Stimulated activated CD4-positive, alpha-beta T cell treated with anti-CD3 and anti-CD28 coated beads, Interleukin-15, amount 100 ng/mL, for 24 hours (primary cell): ENCODE data around the gene GAPDH.
"Not testable (repeated sequence)": the region's sequence is repeated elsewhere in the genome, so short reads cannot be mapped to it uniquely, and the experiment has no call there.

Source experiments
- DNase-seq: peaks from one replicate; pipeline ENCODE4 v3.0.0-alpha.2; 2020

The GAPDH gene

GRCh38 chr12:6533923-6534694 lies at the start of gene GAPDH:
GAPDH (plus strand) TSS chr12:6534517; CDS start chr12:6534833, 316 bp downstream.
- peak; percentile 92 for DNase-seq

DNA sequence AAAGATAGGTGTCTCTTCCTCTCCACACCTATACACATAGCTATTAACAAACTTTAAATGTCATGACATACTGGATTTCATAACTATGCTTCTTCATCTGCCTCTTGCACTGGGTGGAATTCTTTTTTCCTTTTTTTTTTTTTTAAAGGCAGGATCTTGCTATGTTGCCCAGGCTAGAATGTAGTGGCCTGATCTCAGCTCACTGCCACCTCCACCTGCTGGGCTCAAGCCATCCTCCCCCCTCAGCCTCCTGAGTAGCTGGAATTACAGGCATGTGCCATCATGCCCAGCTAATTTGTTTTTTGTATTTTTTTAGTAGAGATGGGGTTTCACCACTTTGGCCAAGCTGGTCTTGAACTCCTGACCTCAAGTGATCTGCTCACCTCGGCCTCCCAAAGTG lies 46.1 kb upstream of the GAPDH start:
- DNase-seq = no peak

DNA sequence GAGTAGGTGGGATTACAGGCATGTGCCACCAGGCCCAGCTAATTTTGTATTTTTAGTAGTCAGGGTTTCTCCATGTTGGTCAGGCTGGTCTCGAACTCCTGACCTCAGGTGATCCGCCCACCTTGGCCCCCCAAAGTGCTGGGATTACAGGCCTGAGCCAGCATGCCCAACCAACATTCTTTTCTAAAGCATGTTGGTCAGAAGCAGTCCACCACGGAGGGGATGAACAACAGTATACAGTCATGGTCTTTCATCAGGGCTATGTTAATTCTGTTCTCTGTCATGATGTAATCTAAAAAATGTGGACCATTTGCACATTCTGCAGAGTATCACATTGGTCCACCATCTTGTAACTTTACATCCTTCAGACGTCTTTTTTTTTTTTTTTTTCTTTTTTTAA lies 44.9 kb upstream of the GAPDH start:
- no peak for DNase-seq

DNA sequence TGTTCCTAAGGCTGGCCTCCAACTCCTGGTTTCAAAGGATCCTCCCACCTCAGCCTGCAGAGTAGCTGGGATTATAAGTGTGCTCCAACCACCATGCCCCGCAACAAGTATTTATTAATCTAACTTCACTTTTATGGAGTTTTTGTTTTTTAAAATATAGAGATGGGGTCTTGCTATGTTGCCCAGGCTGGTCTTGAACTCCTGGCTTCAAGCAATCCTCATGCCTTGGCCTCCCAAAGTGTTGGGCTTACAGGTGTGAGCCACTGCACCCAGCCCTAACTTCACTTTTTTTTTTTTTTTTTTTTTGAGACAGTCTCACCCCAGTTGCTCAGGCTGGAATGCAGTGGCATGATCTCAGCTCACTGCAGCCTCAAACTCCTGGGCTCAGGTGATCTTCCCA lies 43.6 kb upstream of the GAPDH start:
- DNase-seq = not testable (repeated sequence)

GRCh38 chr12:6492838-6493496 lies 41.4 kb upstream of the GAPDH start, which contains the start of gene MRPL51:
MRPL51 (minus strand) TSS chr12:6493262; CDS start chr12:6493136, 126 bp downstream.
- DNase-seq = peak; percentile 99

GRCh38 chr12:6493497-6494257 lies 40.6 kb upstream of the GAPDH start, which contains the start of gene NCAPD2:
NCAPD2 (plus strand) TSS chr12:6494102; CDS start chr12:6495099, 997 bp downstream.
- DNase-seq = peak; percentile 97

GRCh38 chr12:6494258-6494743 lies 40.0 kb upstream of the GAPDH start:
- DNase-seq = no peak

GRCh38 chr12:6494968-6495367 lies 39.3 kb upstream of the GAPDH start:
- no peak for DNase-seq

- DNase-seq = not testable (repeated sequence)
Observed at GRCh38 chr12:6497291-6497690, 37.0 kb upstream of the GAPDH start.

- no peak for DNase-seq
Observed at GRCh38 chr12:6500466-6500865, 33.9 kb upstream of the GAPDH start.

GRCh38 chr12:6507102-6507998 lies 27.0 kb upstream of the GAPDH start:
- no peak for DNase-seq

- no peak for DNase-seq
Observed at GRCh38 chr12:6508087-6508486, 26.2 kb upstream of the GAPDH start.

GRCh38 chr12:6520186-6520585 lies 14.1 kb upstream of the GAPDH start:
- DNase-seq = no peak

DNA sequence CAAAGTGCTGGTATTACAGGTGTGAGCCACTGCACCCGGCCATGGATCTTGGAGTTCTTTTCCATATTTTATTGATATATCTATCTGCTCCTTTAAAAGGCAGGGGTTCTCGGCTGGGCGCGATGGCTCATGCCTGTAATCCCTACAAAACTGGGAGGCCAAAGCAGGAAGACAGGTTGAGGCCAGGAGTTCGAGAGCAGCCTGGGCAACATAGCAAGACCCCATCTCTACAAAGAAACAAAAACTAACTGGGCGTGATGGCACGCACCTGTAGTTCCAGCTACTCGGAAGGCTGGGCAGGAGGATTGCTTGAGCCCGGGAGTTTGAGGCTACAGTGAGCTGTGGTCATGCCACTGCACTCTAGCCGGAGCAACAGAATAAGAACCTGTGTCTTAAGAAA lies 12.1 kb upstream of the GAPDH start:
- DNase-seq = no peak

GRCh38 chr12:6523708-6524107 lies 10.6 kb upstream of the GAPDH start:
- DNase-seq = no peak

- DNase-seq = no peak
Observed at GRCh38 chr12:6524648-6525047, 9.7 kb upstream of the GAPDH start.

- no peak for DNase-seq
Observed at GRCh38 chr12:6526201-6526600, 8.1 kb upstream of the GAPDH start.

GRCh38 chr12:6526766-6527525 lies 7.4 kb upstream of the GAPDH start:
- no peak for DNase-seq

- no peak for DNase-seq
Observed at GRCh38 chr12:6527711-6528110, 6.6 kb upstream of the GAPDH start.

- no peak for DNase-seq
Observed at GRCh38 chr12:6528539-6529235, 5.6 kb upstream of the GAPDH start.

DNA sequence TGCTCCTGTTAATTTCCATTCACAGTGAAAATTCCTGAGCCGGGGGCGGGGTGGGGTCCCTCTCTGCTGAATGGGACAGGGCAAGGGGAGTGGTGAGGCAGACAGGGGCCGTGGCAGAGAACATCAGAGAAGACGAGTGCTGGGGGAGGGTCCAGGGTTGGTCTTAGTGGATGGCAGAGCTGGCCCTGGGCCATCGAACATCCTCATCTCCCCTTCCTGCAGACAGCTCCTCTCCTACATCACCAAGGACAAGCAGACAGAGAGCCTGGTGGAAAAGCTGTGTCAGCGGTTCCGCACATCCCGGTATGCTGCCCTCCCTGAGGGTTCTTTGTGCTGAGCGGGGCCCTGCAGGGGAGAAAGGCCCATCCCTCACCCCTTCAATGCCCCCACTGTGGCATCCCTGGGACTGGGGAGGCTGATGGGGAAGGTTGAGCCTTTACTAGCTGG lies 5.0 kb upstream of the GAPDH start:
- DNase-seq = no peak
